ENCODE results near the gene BASP1.

BASP1 gene

GRCh38 chr5:17217493-17218352, at the start of gene BASP1:
TSS of gene BASP1 (plus strand) at chr5:17217631. CDS start at chr5:17275217, 57,586 bp downstream.
- peak in 1 of 2 experiments; percentile 53 for DNase-seq (ENCODE audit: low read depth in 2 of 2)

GRCh38 chr5:17169507-17169906, 47.9 kb upstream of the BASP1 start:
- no peak for DNase-seq (ENCODE audit: low read depth in 2 of 2)

GRCh38 chr5:17172791-17173190, 44.6 kb upstream of the BASP1 start:
- DNase-seq (ENCODE audit: low read depth in 2 of 2): no peak

GRCh38 chr5:17174965-17175364, 42.5 kb upstream of the BASP1 start:
- DNase-seq (ENCODE audit: low read depth in 2 of 2): no peak

- DNase-seq (ENCODE audit: low read depth in 2 of 2): no peak
Measured at GRCh38 chr5:17177501-17178372, 39.7 kb upstream of the BASP1 start.

- DNase-seq (ENCODE audit: low read depth in 2 of 2): no peak
Measured at GRCh38 chr5:17178373-17178675, 39.1 kb upstream of the BASP1 start.

- DNase-seq (ENCODE audit: low read depth in 2 of 2): no peak
Measured at GRCh38 chr5:17180330-17180843, 37.0 kb upstream of the BASP1 start.

GRCh38 chr5:17180864-17181723, 36.3 kb upstream of the BASP1 start:
- DNase-seq (ENCODE audit: low read depth in 2 of 2): peak; percentile 85

- no peak for DNase-seq (ENCODE audit: low read depth in 2 of 2)
Measured at GRCh38 chr5:17182494-17182893, 34.9 kb upstream of the BASP1 start.

GRCh38 chr5:17182981-17183380, 34.5 kb upstream of the BASP1 start:
- peak; percentile 58 to 66 for DNase-seq (ENCODE audit: low read depth in 2 of 2)

- DNase-seq (ENCODE audit: low read depth in 2 of 2): no peak
Measured at GRCh38 chr5:17183831-17184230, 33.6 kb upstream of the BASP1 start.

GRCh38 chr5:17184588-17184987, 32.8 kb upstream of the BASP1 start:
- DNase-seq (ENCODE audit: low read depth in 2 of 2): no peak

GRCh38 chr5:17185349-17185748, 32.1 kb upstream of the BASP1 start:
- DNase-seq (ENCODE audit: low read depth in 2 of 2): no peak

GRCh38 chr5:17185773-17186172, 31.7 kb upstream of the BASP1 start:
- peak; percentile 80 to 82 for DNase-seq (ENCODE audit: low read depth in 2 of 2)

- no peak for DNase-seq (ENCODE audit: low read depth in 2 of 2)
Measured at GRCh38 chr5:17186256-17186655, 31.2 kb upstream of the BASP1 start.

GRCh38 chr5:17187011-17187785, 30.2 kb upstream of the BASP1 start:
- DNase-seq (ENCODE audit: low read depth in 2 of 2): no peak

GRCh38 chr5:17187786-17188170, 29.7 kb upstream of the BASP1 start:
- no peak for DNase-seq (ENCODE audit: low read depth in 2 of 2)

- DNase-seq (ENCODE audit: low read depth in 2 of 2): no peak
Measured at GRCh38 chr5:17189381-17190036, 27.9 kb upstream of the BASP1 start.

GRCh38 chr5:17190242-17190778, 27.1 kb upstream of the BASP1 start:
- DNase-seq (ENCODE audit: low read depth in 2 of 2): peak in 1 of 2 experiments; percentile 44

GRCh38 chr5:17190799-17191391, 26.5 kb upstream of the BASP1 start:
- no peak for DNase-seq (ENCODE audit: low read depth in 2 of 2)
